Heart left ventricle (tissue), 13 donors: ENCODE measurements around the gene INTS2.

Source experiments
- CTCF ChIP-seq, 12 donors: fragments of 200-600 bp; sonication (generic) in 4 of 12; IDR thresholded peaks; one replicate each; pipeline versions ENCODE4 v1.5.0 to v1.8.0; 2018 to 2022; ENCODE audit warnings: antibody characterized with exemption in 12 of 12, mild to moderate bottlenecking in 5 of 12
- POLR2A ChIP-seq, 2 donors: fragments of 450-650 bp; IDR thresholded peaks; one replicate each; pipeline ENCODE4 v1.6.1; 2017; ENCODE audit warnings: antibody characterized with exemption in 2 of 2, mild to moderate bottlenecking in 2 of 2, moderate library complexity in 2 of 2
- donor health status: ischemic (EF 13 %, LVEDD 7.1; RV severe dilation, severe dysfunction).
- donor health status: DM: no; HTN: yes; CAD: no.
- donor health status: DM: no; HTN: no; CAD: no.
- donor health status: ischemic (EF 25% LVEDD 6.9; RV normal size, moderate dysfunction).
- donor health status: ischemic (EF 25% LVEDD 5.7; RV mildly dilated, moderate dysfunction).
- donor health status: ischemic (EF 35%, LVEDD 5.7; RV mildly dilated, moderate dysfunction).
- donor health status: nonischemic (EF 11% LVEDD 7.7; RV severe dilation, severe dysfunction).
- donor health status: DM: yes; HTN: yes; CAD: no.
- donor health status: PGD.
- donor health status: ischemic (EF 29% LVEDD 5.4; RV normal size, mild dysfunction).
- donor health status: nonischemic (EF 23%, LVEDD 6.1; RV moderate dilation, normal function).

GRCh38 chr17:61846088-61846487, 81.7 kb downstream of the INTS2 start:
- TF ChIP-seq CTCF (IDR thresholded peaks at IDR 0.05): no peak
- no peak for TF ChIP-seq POLR2A (IDR thresholded peaks at IDR 0.05)
